MV-4-11 (cell line): ENCODE results near the gene CCDC12.
A peak's percentile ranks its signal among the peaks of the same experiment; 100 is the strongest.

Experiments used
- DNase-seq: peaks from one replicate; lab custom pipeline; 2025; lab: John Stamatoyannopoulos, UW

Gene CCDC12

GRCh38 chr3:46905661-46906451 lies 70.7 kb downstream of the CCDC12 start:
- DNase-seq, result no peak

GRCh38 chr3:46905213-46905560 lies 71.4 kb downstream of the CCDC12 start:
- no peak for DNase-seq

DNA sequence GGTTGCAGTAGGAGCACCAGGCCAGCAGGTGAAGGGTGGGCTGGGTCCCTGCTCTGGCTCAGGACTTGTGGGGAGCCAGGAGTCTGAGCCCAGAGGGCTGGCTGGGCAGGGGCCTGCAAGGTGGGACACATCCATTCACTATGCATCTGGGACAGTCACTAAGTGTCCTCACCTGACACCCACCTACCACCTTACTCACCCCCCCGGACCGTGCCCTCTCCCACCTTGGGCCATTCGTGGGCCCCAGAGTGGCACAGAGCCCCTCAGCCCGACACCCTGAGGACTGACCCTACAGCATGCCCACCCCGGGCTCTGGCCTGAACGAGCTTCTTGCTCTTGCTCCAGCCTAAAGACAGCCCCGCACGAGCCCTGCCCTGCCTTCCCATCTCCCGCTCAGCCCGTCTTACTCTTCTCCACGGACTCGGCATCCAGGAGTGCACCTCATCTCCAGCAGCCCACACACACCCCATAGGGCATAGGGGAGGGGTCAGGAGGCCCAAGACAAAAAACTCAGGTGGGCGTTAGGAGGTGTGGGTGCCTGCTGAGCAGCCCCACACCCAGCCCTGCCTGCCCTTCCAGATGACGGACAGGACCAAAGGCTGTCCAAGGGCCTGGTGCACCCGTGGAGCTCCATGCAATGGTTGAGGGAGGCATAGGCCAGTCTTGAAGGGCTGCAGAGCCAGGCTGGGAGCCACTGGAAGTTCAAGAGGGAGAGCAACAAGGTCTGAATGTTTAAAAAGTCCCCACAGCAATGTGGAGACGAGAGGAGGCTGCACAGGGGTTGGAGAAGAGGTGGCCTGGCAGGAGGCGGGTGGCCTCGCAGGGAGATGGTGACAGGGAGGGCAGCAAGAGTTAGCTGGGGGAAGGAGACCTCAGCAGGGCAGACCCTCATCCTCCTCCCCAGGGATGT lies 72.0 kb downstream of the CCDC12 start:
- DNase-seq, result no peak

DNA sequence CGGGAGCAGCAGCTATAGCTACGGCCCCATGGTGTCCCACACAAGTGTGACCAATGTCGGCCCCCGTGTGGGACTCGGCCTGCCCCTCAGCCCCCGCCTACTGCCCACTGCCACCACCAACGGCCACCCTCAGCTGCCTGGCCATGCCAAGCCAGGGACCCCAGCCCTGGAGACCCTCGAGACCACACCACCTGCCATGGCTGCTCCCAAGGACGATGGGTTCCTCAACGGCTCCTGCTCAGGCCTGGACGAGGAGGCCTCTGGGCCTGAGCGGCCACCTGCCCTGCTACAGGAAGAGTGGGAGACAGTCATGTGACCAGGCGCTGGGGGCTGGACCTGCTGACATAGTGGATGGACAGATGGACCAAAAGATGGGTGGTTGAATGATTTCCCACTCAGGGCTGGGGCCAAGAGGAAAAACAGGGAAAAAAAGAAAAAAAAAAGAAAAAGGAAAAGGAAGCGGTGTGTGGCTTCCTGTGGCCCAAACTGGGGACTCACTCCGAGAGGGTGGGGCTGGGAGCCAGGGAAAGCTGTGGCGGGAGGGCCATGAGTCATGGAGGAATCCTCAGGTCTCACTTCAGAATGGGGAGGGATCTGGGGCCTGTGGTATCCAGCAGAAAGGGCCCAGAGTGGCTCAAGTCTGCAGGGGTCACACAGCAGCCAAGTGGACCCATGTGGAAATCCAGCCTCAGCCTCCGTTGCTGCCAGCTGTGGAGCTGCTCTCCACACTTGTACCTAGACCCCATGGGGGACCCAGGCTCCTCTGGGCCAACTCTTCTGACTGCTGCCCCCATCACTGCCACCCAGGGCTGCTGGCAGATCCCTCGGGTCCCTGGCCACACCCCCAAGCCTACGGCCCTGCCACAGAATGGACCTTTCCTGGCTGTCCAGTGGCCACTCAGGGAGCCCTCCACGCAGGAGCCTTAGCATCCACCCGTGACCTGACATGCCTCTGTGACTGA lies 72.9 kb downstream of the CCDC12 start:
- DNase-seq, result peak; percentile 37

GRCh38 chr3:46902188-46902631 lies 74.3 kb downstream of the CCDC12 start:
- DNase-seq, result no peak

GRCh38 chr3:46901591-46902187 lies 74.9 kb downstream of the CCDC12 start:
- no peak for DNase-seq

DNA sequence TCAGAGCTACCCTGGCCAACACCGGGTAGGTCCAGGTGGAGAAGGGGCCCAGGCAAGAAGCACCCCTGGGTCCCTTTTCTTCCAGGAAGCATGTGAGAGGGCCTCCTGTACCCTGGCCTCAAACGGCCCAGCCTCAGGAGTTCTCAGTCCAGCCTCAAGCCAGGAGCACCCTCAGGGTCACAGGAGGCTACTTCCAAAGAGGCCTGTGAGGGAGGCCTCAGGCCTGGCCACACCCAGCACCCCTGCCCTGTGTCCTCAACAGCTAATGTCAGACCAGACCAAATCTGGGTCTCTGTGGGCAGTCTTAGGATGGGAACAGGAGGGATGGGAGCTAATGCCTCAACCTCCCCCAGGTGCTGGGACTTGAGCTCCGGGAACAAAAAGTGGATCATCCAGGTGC lies 75.5 kb downstream of the CCDC12 start:
- no peak for DNase-seq

- no peak for DNase-seq
Measured at GRCh38 chr3:46900356-46900755, 76.2 kb downstream of the CCDC12 start.

GRCh38 chr3:46900007-46900292 lies 76.6 kb downstream of the CCDC12 start:
- DNase-seq, result no peak

DNA sequence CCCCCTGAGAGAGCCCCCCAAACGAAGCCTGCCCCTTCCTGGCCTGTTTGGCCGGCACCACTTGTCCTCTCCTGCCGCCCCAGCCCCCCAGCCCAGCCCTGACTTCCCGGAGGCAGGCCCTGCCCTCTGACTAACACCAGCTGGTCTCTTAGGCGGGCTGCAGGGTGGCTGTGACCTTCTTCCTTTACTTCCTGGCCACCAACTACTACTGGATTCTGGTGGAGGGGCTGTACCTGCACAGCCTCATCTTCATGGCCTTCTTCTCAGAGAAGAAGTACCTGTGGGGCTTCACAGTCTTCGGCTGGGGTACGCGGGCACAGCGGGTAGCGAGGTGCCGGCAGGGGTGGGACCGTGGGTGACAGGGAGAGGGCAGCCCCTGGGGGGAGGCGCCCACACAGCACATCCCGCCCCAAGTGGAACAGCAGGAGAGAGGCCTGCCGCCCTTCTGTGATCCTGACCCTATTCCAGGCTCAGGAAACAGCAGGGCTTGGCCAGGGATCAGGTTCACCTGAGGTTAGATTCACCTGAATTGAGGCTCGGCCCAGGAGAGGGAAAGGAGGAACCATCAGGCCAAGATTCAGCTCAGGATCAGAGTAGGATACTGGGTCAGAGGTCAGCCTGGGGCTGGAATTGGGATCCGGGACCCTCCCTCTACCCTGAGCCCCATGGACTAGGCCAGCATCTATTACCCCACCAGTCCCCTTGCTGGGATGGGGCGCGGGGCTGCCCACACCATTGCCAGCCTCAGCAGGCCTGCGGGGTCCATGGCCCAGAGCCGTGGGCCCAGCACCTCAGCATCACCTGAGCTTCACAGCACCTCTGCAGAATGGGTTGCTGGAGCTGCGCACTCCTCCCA lies 77.2 kb downstream of the CCDC12 start:
- no peak for DNase-seq

GRCh38 chr3:46898321-46899150 lies 78.0 kb downstream of the CCDC12 start:
- DNase-seq, result no peak

- DNase-seq, result no peak
Measured at GRCh38 chr3:46897829-46898320, 78.7 kb downstream of the CCDC12 start.

- no peak for DNase-seq
Measured at GRCh38 chr3:46897031-46897430, 79.5 kb downstream of the CCDC12 start.

- DNase-seq, result no peak
Measured at GRCh38 chr3:46896386-46896785, 80.2 kb downstream of the CCDC12 start.

GRCh38 chr3:46895761-46896160 lies 80.8 kb downstream of the CCDC12 start:
- DNase-seq, result no peak

DNA sequence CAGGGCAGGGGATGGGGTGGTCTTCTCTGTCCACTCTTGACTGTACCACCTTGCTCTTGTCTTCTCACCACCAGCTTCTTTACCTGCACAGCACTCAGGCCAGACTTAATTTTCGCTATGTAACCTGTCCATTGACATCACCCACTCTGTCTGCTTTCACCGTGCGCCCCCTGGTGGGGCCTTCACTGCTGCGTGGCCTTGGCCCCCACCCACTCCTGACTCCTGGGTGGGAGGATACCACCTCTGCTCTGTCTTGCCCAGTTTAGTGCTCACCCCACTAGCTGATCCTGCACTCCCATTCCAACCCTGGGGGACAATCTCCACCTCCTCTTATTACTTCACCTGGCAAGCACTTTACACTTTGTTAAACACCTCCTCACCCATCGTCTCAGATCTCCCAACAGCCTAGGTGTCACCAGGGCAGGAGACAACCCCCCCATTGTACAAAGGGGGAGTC lies 81.3 kb downstream of the CCDC12 start:
- peak; percentile 12 for DNase-seq

DNA sequence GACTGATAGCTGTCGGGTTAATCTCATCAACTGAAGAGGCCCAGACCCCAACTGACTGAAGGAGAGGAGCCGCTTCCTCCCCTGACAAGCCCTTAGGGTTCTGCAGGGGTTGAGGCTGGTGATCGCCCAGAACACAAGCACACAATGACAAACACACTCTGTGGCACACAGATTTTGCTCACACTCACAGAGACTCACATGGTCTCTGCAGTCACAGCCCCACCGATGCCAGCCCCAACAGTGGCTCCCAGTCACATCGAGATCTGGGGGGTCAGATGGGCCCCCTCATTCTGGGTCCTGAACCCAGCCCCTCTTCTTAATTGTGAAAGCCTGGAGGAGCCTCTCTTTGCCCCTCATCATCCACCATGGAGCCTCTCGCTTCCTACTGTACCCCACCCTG lies 82.3 kb downstream of the CCDC12 start:
- no peak for DNase-seq

GRCh38 chr3:46893763-46894162 lies 82.8 kb downstream of the CCDC12 start:
- no peak for DNase-seq

DNA sequence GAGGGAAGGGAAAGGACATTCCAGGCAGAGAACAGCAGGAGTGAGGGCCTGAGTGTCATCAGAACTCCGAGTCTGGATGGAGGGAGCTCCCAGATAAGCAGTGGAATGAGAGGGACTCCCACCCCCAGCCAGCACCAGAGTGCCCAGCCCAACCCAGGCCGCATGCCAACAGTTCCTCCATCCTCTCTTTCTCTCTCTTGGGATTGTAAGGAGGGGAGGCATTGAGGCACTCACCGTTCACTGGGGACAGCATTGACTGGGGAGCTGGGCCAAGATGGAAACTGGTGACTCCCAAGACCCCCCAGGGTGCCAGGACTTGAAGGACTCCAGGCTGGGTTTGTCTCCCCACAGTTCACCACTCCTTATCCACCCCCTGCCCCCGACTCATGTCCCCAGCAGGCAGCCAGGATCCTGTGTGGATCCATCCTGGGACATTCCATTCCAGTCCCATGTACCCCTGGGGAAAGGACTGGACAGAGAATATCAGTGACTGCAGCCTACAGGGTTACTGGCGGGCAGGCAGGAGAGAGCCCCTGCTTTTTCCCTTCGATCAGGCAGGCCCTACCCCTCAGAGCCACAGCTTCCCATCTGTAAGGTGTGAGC lies 83.3 kb downstream of the CCDC12 start:
- no peak for DNase-seq
